ENCODE measurements around the gene CDC45.

CDC45 gene

DNA sequence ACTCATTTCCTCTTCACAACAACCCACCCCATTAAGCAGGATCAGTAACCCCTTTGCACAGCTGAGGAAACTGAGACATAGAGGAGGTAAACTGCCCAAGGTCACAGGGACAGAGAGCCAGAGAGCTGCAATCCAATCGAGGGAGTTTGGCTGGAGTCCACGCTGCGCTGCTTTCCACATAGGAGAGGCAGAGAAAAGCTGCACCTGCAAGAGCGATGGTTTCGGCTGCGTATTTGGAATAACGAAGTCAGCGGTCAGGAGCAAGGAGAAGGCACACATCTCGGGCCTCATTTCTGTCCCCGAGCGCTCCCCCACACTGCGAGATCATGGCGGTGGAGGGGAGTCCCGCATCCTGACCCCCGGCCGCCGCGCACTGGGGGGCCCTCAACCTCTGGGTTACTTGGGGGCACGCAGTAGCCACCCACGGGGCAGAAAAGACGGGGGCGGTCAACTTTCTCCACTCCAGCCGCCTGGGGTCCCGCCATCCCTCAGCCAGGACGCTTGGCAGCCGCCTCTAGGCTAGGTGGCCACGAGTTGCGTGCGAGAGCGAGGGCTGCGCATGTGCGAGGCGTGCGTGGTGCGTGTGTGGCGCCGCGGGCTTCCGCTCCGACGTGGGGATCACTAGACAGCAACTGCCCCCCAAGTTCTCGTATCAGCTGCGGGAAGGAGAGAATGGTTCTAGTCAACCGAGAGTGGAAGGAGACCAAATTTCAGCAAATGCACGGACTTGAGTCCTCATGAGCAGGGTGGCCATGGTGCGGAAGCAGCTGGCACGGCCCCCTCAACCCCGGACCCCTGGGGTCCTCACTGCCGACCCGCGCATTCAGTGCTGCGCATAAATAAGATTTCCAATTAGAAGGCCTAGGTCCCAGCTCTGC, 86.8 kb downstream of the CDC45 start:
- no peak for DNase-seq

GRCh38 chr22:19567157-19568009, 87.7 kb downstream of the CDC45 start:
- DNase-seq = no peak

DNA sequence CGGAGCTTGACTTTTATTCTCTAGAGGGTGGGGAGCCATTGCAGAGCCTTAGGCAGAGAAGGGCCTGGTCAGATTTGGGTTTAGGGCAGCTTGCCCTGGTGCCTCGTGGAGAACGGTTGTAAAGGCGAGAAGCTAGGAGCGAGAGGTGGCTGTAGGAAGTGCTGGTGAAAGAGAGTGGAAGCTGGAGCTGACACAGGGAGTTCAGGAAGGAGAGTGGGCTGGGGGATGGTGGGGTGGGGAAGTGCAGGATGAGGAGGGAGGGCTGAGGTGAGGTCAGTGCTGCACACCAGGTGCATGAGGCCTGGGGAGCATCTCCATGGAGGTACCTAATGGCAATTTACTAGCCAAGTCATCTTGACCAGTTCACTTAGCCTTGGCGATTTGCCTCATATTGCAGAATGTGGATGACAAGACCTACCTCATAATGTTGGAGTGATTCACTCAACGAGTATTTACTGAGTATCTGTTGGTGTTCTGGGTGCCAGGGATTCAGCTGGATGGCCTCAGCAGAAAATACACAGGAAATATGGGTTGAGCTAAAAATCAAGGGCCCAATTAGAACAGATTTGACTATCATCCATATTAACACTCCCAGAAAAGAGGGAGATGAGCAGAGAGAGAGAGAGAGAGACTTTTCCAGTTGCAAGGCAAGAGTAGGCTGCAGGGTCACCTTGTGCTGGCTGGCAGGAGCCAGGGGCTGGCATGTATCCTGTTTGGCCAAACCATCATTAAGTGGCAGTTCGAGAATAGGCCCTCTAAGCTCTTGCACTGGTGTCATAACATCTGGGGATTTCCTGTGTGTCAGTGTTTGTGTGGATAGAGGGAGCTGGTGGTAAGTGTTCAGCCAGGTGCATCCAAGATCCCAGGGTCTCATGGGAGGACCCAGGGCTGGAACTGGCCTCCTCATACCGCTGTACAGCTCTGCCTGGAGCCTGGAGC, 88.9 kb downstream of the CDC45 start:
- DNase-seq = no peak

- no peak for DNase-seq
These were observed 89.5 kb downstream of the CDC45 start for GRCh38 chr22:19569276-19569640.

GRCh38 chr22:19569976-19570375, 90.3 kb downstream of the CDC45 start:
- no peak for DNase-seq
